HCT116 (cell line): ENCODE data around the gene LMNTD2. TPM values are rescaled to one million over a fixed set of nuclear protein-coding genes. Genes with fewer than 3 reads are reported as not detected.

Experiments
- ATAC-seq: fragments of 200-7000 bp; cut with Tn5 transposase; 2 replicates; pipeline ENCODE4 v1.9.1; 2020; ENCODE audit warnings: mild to moderate bottlenecking, moderate library complexity
- BruUV-seq: library from RNA; stranded (reverse); fragments of 400-500 nt; replicated peaks from 2 replicates; lab custom pipeline; 2021; lab: Mats Ljungman, UMichigan
- CTCF ChIA-PET: fragments of 300-600 bp; sonication (Branson Sonifier 250); formaldehyde crosslinking; loops from one replicate; lab custom pipeline; 2021; ENCODE audit warnings: antibody characterized with exemption; lab: Charles Lee
- POLR2A ChIA-PET: fragments of 300-600, 350-600 bp; sonication (Branson Sonifier 250); formaldehyde crosslinking; loops from one replicate; lab custom pipeline; 2021; ENCODE audit warnings: antibody characterized with exemption; lab: Charles Lee
- RAD21 ChIA-PET, 2 experiments: fragments of 300-600 bp; sonication (Branson Sonifier 250); formaldehyde crosslinking; loops; one replicate each; lab custom pipeline; 2023; ENCODE audit warnings: low total read pairs in 2 of 2; ENCODE audit not compliant: uncharacterized antibody in 2 of 2, unreplicated experiment in 2 of 2, low non-redundant PET in 1 of 2; lab: Charles Lee
- DNase-seq: peaks from one replicate; pipeline ENCODE4 v3.0.0-alpha.2; 2010; ENCODE audit warnings: low read depth, low spot score
- H2AFZ ChIP-seq: fragments of 200-600 bp; shearing (Covaris generic), sonication (generic); 2 replicates; pipeline ENCODE4 v1.6.1; 2017; ENCODE audit warnings: low read depth, mixed run types, mixed read lengths, antibody characterized with exemption, low read length; ENCODE audit not compliant: poor library complexity, severe bottlenecking
- H3K27ac ChIP-seq: 2 replicates; pipeline ENCODE4 v1.5.1; 2012; ENCODE audit warnings: low read depth, low read length
- H3K27me3 ChIP-seq: fragments of 200-600 bp; sonication (generic); 2 replicates; pipeline ENCODE4 v1.6.1; 2016; ENCODE audit warnings: mixed run types, low read length, mixed read lengths; ENCODE audit not compliant: insufficient read depth
- H3K36me3 ChIP-seq, 2 experiments: fragments of 200-500 bp in 1 of 2; fragments of 200-600 bp in 1 of 2; sonication (Bioruptor generic) in 1 of 2; sonication (generic) in 1 of 2; 2 replicates each; pipeline versions ENCODE4 v1.5.1 to v1.6.1; 2014 to 2016; ENCODE audit warnings: low read length in 2 of 2, inconsistent platforms in 1 of 2, mixed read lengths in 1 of 2, mixed run types in 1 of 2; ENCODE audit not compliant: insufficient read depth in 2 of 2, control insufficient read depth in 1 of 2
- H3K4me1 ChIP-seq, 2 experiments: fragments of 200-600 bp in 1 of 2; sonication (generic) in 1 of 2; 2 replicates each; pipeline versions ENCODE4 v1.5.1 to v1.6.1; 2012 to 2017; ENCODE audit warnings: low read length in 2 of 2, inconsistent platforms in 1 of 2, mild to moderate bottlenecking in 1 of 2, mixed read lengths in 1 of 2, mixed run types in 1 of 2, moderate library complexity in 1 of 2; ENCODE audit not compliant: insufficient read depth in 2 of 2, control insufficient read depth in 1 of 2
- H3K4me2 ChIP-seq: fragments of 200-600 bp; sonication (generic); 2 replicates; pipeline ENCODE4 v1.6.1; 2017; ENCODE audit warnings: mixed run types, low read length, mixed read lengths
- H3K4me3 ChIP-seq, 2 experiments: fragments of 200-600 bp in 1 of 2; sonication (generic) in 1 of 2; replicated peaks in 1 of 2; 2 replicates each; pipeline ENCODE4 v1.5.1; 2011 to 2016; ENCODE audit warnings: low read length in 2 of 2, control low read depth in 1 of 2, low read depth in 1 of 2, mild to moderate bottlenecking in 1 of 2, mixed read lengths in 1 of 2, mixed run types in 1 of 2
- H3K79me2 ChIP-seq: fragments of 200-600 bp; sonication (generic); 2 replicates; pipeline ENCODE4 v1.6.1; 2017; ENCODE audit warnings: mild to moderate bottlenecking, mixed run types, low read length, moderate library complexity, mixed read lengths; ENCODE audit not compliant: insufficient read depth
- H3K9ac ChIP-seq: fragments of 200-600 bp; sonication (generic); 2 replicates; pipeline ENCODE4 v1.6.1; 2016; ENCODE audit warnings: low read length, mixed read lengths
- H3K9me2 ChIP-seq: fragments of 200-600 bp; sonication (generic), shearing (Covaris generic); 2 replicates; pipeline ENCODE4 v1.6.1; 2017; ENCODE audit warnings: mixed run types, mild to moderate bottlenecking, moderate library complexity; ENCODE audit not compliant: insufficient read depth
- H3K9me3 ChIP-seq, 2 experiments: fragments of 200-500 bp in 1 of 2; fragments of 200-600 bp in 1 of 2; sonication (Bioruptor generic) in 1 of 2; sonication (generic) in 1 of 2; 2 replicates each; pipeline ENCODE4 v1.6.1; 2014 to 2017; ENCODE audit warnings: low read length in 2 of 2, mixed read lengths in 2 of 2, inconsistent platforms in 1 of 2, low read depth in 1 of 2, mild to moderate bottlenecking in 1 of 2, mixed run types in 1 of 2, moderate library complexity in 1 of 2; ENCODE audit not compliant: control insufficient read depth in 1 of 2, insufficient read depth in 1 of 2
- H4K20me1 ChIP-seq: fragments of 200-600 bp; sonication (generic), shearing (Covaris generic); 2 replicates; pipeline ENCODE4 v1.6.1; 2017; ENCODE audit warnings: mixed run types, mild to moderate bottlenecking, moderate library complexity; ENCODE audit not compliant: insufficient read depth
- ELF1 ChIP-seq: IDR thresholded peaks from 2 replicates; pipeline ENCODE4 v1.6.1; 2012; ENCODE audit warnings: low read depth, borderline replicate concordance
- FOSL1 ChIP-seq: IDR thresholded peaks from 2 replicates; pipeline ENCODE4 v1.6.1; 2012; ENCODE audit warnings: low read depth
- JUND ChIP-seq: IDR thresholded peaks from 2 replicates; pipeline ENCODE4 v1.6.1; 2012
- MAX ChIP-seq: IDR thresholded peaks from 2 replicates; pipeline ENCODE4 v1.6.1; 2012
- POLR2A ChIP-seq: IDR thresholded peaks from 2 replicates; pipeline ENCODE4 v1.7.0; 2011; ENCODE audit warnings: borderline replicate concordance; ENCODE audit not compliant: insufficient read depth, insufficient read length; ENCODE audit errors: extremely low read depth
- SIN3A ChIP-seq: IDR thresholded peaks from 2 replicates; pipeline ENCODE4 v1.6.1; 2012; ENCODE audit warnings: low read depth
- SP1 ChIP-seq: IDR thresholded peaks from 2 replicates; pipeline ENCODE4 v1.6.1; 2012; ENCODE audit warnings: low read depth
- TCF7L2 ChIP-seq: IDR thresholded peaks from 2 replicates; pipeline ENCODE4 v1.7.0; 2011; ENCODE audit warnings: borderline replicate concordance, inconsistent platforms; ENCODE audit not compliant: insufficient read depth, insufficient read length; ENCODE audit errors: extremely low read depth
- ZFX ChIP-seq: fragments of 450-650 bp; IDR thresholded peaks from 2 replicates; pipeline ENCODE4 v1.6.1; 2017
- ZNF274 ChIP-seq: fragments of 200-500 bp; sonication (Bioruptor generic); IDR thresholded peaks from 2 replicates; pipeline ENCODE4 v1.6.1; 2014; ENCODE audit warnings: mild to moderate bottlenecking, low read depth, low read length, inconsistent platforms
- intact Hi-C: fragments of 100-400 bp; cut with micrococcal nuclease; formaldehyde crosslinking; loops from 2 replicates; pipeline ENCODE4 v1.10.0; 2022
- total RNA-seq: library from RNA; stranded (reverse); gene quantifications from one replicate; pipeline ENCODE4 v1.2.1, GENCODE V29; 2021; ENCODE audit not compliant: unreplicated experiment

LMNTD2 gene
- total RNA-seq, 1 experiment from 2014 or later = 9.5 TPM

- ChIA-PET POLR2A (no interaction called here), CTCF (interaction anchor here (1.0 kb wide), 1 partner anchor 204 kb away, joined by 3 read pairs; no protein-coding TSS in a partner anchor)
- H3K27me3 ChIP-seq = no peaks in the 10 kb centered on the region
- H3K27ac ChIP-seq = no peak overlapping the region; the same call in 1 of the 2 replicates
- H3K9me2 ChIP-seq = no peaks in the 10 kb centered on the region
- peaks cover 25 to 40% of the 10 kb centered on the region in 2 experiments for H3K4me1 ChIP-seq
- TF ChIP-seq ELF1 (no peak), SIN3A (no peak), SP1 (no peak), ZFX (no peak), POLR2A (no peak), MAX (no peak), JUND (no peak), TCF7L2 (no peak), ZNF274 (no peak), FOSL1 (no peak)
- TF ChIP-seq, all 23 proteins: peak for 0
- Histone ChIP-seq H3K79me2 (peaks cover 15% of the 10 kb centered on the region), H3K4me3 (no peak overlapping the region), H2AFZ (no peak overlapping the region), H3K4me2 (no peak overlapping the region), H3K9me3 (no peaks in the 10 kb centered on the region), H3K9ac (no peak overlapping the region), H4K20me1 (no peaks in the 10 kb centered on the region), H3K36me3 (no peaks in the 10 kb centered on the region)
- no TSS peak for BruUV-seq
- intact Hi-C loops = no loop called here
- no peak for DNase-seq
- RAD21 ChIA-PET = no interaction called here
- ATAC-seq = no peak
These were observed 3.0 kb downstream of the LMNTD2 start for GRCh38 chr11:557328-558132.
